Smooth muscle cell of the coronary artery (primary cell): ENCODE measurements around the gene ADAM30. TPM values are rescaled to one million over a fixed set of nuclear protein-coding genes. Genes with fewer than 3 reads are reported as not detected.

ENCODE experiments used
- total RNA-seq: library from RNA; depleted of rRNA; stranded (reverse); fragments of >200 nt; gene quantifications from 2 replicates; pipeline ENCODE4 v1.2.3, GENCODE V29; 2014; ENCODE audit warnings: low replicate concordance

The ADAM30 gene
- total RNA-seq, result not detected in 2 replicates

DNA sequence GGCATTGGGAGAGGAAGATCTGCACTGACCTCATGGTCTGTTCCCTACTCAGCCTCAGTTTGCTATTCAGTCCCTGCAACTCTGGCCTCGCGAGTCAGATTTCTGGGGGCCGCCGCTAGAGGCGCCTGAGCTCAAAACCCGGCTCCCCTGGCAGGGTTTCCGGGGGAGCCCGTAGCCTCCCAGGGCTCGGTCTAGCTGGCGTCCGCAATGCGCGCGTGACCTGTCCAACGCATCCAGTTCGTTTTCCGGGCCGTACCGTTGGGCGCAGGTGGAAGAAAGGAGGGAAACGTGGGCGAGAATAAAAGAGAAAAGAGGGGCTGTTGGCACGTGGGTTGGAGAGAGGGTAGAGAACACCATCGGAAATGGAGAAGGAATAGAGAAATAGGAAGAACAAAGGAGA lies at the start of gene ADAM30:
TSS of gene ADAM30 (minus strand) at position 213 of the 400 bp plus-strand sequence. CDS start at position 34, 179 bp downstream.

Other genes with a start within 250 kb of the ADAM30 start
- gene ZNF697, start 248.2 kb downstream of the ADAM30 start, total RNA-seq, result 9.4 and 11.1 TPM in 2 replicates
- gene PHGDH, start 184.6 kb downstream of the ADAM30 start, total RNA-seq, result 97.8 and 132 TPM in 2 replicates
- not detected in 2 replicates for gene HMGCS2, start 127.6 kb downstream of the ADAM30 start, total RNA-seq
- not detected in 2 replicates for gene REG4, start 85.1 kb downstream of the ADAM30 start, total RNA-seq
- gene NOTCH2, start 173.1 kb upstream of the ADAM30 start, total RNA-seq, result 98.5 and 231 TPM in 2 replicates